CD4-positive, alpha-beta T cell treated with Interleukin-17A for 4 hours (primary cell): ENCODE measurements around the gene POLR1F.

ENCODE experiments used
- DNase-seq: peaks from one replicate; pipeline ENCODE4 v3.0.0-alpha.2; 2020; ENCODE audit warnings: mixed read lengths

Gene POLR1F

DNA sequence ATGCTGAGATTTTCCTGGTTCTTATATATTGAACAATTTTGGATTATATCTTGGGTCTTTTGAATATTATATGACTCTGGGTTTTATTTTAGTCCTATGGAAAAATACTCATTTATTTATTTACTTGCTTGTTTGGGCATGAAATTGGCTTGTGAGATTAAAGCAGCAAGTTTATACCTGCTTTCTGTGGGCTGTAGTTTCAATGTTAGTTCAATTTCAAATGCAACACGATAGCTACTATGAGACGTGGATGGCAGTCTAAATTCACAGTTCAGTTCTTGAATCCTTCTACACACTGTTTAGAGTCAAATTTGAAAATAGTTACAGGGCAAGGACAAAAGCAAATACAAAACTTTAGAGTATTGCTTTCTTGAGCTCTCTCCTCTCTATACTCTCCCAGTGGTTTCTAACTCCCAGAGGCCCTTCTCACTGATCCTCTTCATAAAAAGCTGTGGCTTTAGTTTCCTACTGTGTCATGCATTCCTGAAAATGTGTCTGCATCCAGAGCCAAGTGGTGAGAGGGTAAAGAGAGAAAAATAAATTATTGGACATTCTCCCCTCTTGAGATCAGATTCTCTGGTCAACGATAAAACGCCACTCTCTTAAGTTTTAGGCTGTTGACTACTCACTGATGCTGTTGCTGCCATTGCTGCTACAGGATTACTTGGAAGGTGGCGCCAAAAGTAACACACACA, 34.4 kb downstream of the POLR1F start:
- DNase-seq = no peak

DNA sequence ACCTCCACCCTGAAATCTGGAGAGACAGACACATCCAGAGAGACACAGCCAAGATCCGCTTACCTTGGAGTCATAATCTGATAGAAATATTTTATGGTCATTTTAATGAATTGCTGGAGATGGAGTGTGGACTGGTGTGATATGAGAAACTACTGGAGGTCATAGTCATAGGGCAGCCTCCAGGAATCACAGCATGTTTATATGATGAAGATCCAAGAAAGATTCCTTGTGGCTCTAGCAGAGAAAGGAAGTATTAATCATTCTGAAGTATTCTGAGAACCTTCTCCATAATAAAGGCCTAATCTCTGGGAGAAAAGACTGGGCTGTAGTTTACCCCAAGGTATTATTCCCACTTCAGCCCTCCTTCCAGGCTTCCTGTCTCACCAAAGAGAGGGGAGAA, 38.0 kb downstream of the POLR1F start:
- DNase-seq = no peak

GRCh38 chr7:19665399-19666008, 43.3 kb downstream of the POLR1F start:
- no peak for DNase-seq

GRCh38 chr7:19663816-19664462, 44.9 kb downstream of the POLR1F start:
- DNase-seq = no peak

DNA sequence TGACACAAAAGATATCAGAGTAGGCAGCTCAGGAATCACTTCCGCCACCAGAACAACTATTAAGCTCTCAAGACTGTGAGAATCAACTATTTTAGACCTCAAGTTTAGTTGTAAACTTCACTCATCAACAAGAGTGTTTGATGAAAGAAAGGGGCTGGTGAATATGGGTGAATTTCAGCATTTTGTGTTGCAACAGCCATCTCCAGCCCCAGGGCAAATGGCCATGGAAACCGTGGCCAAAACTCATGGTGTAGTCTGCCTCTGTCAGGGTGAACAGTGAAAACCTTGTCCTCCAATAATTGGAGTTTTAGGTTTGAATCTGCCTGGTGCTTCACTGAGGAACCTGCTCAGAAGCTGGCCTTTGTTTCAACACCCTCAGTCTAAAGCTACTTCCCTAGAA, 60.0 kb downstream of the POLR1F start:
- DNase-seq = no peak
